Activated gamma-delta T cell treated with Interleukin-2 at 50 U/mL for 16 hours (primary cell): ENCODE measurements around the gene SPRY4.
A peak's percentile ranks its signal among the peaks of the same experiment; 100 is the strongest.
"Not testable (repeated sequence)": the region's sequence is repeated elsewhere in the genome, so short reads cannot be mapped to it uniquely, and the experiment has no call there.

Experiments
- DNase-seq: peaks from one replicate; pipeline ENCODE4 v3.0.0-alpha.2; 2020

The SPRY4 gene, protein sequence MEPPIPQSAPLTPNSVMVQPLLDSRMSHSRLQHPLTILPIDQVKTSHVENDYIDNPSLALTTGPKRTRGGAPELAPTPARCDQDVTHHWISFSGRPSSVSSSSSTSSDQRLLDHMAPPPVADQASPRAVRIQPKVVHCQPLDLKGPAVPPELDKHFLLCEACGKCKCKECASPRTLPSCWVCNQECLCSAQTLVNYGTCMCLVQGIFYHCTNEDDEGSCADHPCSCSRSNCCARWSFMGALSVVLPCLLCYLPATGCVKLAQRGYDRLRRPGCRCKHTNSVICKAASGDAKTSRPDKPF

DNA sequence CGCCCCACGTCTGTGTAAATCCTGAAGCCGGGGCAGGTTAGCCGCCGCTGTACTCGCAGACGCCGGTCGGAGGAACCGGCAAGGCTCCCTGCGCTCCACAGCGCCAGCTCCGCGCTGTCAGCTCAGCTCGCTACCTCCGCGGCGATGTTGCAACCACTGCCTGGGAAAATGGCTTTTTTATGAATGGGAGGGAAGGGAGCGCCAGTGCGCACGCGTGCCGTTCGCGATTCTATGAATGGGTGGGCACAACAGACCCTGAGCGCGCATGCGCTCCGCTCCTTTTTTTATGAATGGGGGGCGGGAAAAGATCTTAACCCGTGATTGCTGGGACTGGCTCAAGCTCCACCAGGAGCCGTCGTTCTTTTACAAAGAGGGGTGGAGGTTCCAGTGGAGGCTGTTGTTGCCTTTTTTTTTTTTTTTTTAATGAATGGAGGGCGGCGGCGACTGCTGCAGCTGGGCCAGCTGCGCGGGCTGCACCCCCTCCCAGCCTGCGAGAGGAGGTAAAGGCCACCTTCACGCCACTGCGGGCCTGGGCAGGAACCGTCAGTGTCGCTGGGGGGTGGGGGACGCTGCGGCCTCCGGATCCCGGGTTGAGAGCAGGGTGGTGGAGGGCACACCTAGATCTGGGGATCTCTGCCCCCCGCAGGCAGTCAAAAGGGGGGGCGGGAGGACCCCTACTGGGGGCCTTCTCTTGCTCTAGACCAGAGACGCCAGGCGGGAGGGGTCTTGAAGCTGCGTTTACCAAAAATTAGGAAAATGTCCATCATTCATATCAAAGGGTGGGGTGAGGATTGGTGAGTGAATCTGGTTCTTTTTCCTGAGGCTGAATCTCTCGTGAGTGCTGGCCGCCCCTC lies at the start of gene SPRY4:
SPRY4 (minus strand) TSS at position 151 of the 854 bp plus-strand sequence. CDS start 9,913 bp downstream, outside the sequence.
- DNase-seq = peak; percentile 76

DNA sequence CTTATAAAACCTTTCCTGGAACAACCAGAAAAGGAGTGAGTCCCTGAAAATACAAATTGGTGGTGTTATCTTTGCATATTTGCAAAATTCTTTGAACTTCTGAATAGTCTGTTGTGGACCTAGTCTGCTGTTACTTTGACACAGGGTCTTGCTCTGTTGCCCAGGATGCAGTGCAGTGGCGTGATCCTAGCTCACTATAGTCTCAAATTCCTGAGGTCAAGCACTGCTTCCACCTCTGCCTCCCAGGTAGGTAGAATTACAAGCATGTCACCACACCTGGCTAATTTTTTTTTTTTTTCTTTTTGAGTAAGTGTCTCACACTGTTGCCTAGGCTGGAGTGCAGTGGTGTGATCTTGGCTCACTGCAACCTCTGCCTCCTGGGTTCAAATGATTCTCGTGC lies 43.7 kb upstream of the SPRY4 start:
- no peak for DNase-seq

GRCh38 chr5:142366007-142366406 lies 41.2 kb upstream of the SPRY4 start:
- DNase-seq = no peak

GRCh38 chr5:142364251-142365145 lies 39.7 kb upstream of the SPRY4 start:
- no peak for DNase-seq

GRCh38 chr5:142363619-142363963 lies 38.8 kb upstream of the SPRY4 start:
- no peak for DNase-seq

DNA sequence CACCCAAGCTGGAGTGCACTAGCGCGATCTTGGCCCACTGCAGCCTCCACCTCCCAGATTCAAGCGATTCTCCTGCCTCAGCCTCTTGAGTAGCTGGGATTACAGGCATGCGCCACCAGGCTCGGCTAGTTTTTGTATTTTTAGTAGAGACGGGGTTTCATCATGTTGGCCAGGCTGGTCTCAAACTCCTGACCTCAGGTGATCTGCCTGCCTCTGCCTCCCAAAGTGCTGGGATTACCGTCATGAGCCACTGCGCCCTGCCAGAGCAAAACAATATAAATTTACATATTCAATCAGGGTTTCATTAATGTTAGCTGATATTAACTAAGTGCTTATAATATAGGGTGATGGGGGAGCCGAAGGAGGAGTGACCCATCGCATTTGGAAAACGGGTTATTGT lies 37.4 kb upstream of the SPRY4 start:
- DNase-seq = not testable (repeated sequence)

GRCh38 chr5:142360607-142361120 lies 35.8 kb upstream of the SPRY4 start:
- DNase-seq = no peak

DNA sequence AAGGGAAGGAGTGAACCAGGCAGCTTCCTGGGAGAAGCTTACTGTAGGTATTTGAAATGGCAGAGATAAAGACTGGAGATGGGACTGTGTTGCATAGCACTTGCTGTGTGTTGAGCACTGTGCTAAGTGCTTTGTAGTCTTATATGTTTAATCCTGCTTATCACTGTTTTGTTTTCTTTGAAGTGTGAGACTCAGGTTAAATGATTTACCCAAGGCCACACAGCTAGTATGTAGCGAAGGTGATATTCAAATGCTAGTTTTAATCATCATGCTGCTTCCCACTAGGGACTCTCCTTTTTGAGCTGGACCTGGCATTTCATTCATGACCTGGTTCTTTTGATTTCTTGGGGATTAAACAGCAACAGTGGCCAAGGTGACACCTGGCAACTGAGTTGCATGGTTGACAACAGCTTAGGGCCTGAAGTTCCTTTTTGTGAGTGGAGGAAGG lies 35.3 kb upstream of the SPRY4 start:
- DNase-seq = no peak

GRCh38 chr5:142358648-142359047 lies 33.8 kb upstream of the SPRY4 start:
- DNase-seq = no peak

- no peak for DNase-seq
These were observed 33.3 kb upstream of the SPRY4 start for GRCh38 chr5:142358121-142358520.

GRCh38 chr5:142357469-142358090 lies 32.8 kb upstream of the SPRY4 start:
- no peak for DNase-seq

- peak; percentile 86 for DNase-seq
These were observed 32.1 kb upstream of the SPRY4 start for GRCh38 chr5:142356716-142357468.

DNA sequence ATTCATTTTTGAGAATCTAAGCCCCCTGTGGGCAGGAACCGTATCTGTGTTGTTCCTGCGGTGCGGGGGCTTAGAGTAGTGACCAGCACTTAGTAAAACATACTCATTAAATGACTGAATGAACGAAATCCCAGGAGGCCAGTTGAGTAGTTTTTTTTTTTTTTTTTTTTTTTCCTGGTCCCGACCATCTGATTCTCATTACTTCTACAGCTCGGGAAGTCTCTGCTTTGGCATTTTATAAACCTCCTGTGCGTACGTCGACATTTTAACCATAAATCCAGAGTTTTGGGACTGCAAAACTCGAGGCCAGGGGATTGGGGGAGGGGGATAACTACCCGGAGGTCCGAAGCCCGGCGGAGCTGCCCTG lies 31.5 kb upstream of the SPRY4 start:
- DNase-seq = no peak

DNA sequence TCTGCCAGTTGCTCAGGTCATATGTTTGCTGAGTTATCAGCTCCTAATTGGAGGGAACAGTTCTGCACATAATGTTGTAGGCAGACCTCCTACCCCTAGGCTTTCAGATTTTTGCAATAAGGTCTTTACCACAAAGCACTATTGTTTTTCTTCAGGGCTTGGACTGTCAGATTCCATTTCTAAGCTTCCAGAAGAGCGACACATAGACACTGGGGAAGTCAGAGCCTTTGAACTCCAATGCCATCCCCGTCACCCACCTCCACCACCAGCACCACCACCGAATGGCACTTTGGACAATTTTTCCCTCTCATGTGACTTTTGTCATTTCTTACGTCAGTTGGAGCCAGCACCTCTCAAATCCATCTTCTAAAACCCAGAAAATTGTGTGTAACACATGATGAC lies 28.3 kb upstream of the SPRY4 start:
- no peak for DNase-seq

DNA sequence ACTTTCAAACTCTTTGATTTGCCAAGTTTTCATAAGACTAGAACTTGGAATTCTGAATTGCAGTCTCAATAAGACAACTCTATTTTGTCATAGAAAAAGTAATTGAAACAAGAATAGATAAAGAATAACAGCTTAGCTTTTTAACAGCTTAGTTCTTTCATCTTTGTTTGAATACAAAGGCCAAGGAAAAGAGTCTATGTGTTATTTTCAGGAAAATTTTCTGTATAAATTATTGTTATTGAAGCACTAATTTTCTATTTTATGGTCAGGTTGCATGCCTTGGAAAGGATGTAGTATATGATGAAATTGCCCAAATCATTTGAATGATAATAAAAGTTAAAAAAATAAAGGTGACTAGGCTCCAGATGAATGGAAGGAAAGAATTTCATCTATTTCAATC lies 25.2 kb upstream of the SPRY4 start:
- no peak for DNase-seq

GRCh38 chr5:142346706-142347105 lies 21.9 kb upstream of the SPRY4 start:
- DNase-seq = no peak

DNA sequence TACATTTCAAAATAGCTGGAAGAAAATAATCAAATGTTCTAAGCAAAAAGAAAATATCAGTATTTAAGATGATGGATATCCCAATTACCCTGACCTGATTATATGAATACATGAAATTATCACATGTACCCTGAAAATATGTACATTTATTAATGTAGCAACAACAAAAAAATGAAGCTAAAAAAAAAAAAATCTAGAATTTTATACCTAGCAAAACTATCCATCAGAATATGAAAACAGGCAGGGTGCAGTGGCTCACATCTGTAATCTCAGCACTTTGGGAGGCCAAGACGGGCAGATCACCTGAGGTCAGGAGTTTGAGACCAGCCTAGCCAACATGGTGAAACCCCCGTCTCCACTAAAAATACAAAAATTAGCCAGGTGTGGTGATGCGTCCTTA lies 20.1 kb upstream of the SPRY4 start:
- DNase-seq = not testable (repeated sequence)

GRCh38 chr5:142343531-142343930 lies 18.7 kb upstream of the SPRY4 start:
- no peak for DNase-seq

GRCh38 chr5:142342128-142342981 lies 17.5 kb upstream of the SPRY4 start:
- no peak for DNase-seq

DNA sequence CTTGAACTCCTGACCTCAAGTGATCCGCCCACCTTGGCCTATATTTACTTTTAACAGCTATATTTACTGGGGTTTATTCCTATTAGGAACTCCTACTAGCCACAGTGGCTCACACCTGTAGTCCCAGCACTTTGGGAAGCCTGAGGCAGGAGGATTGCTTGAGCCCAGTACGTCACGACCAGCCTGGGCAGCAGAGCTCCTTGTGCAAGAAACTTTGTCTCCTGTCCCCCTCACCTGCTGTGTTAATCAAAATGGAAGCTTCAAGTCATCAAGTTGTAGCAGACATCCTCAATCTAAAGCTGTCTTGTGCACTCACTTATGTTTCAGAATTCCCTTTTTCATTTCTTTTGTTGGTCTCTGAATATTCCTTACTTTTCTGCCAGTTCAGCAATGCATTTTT lies 15.0 kb upstream of the SPRY4 start:
- DNase-seq = no peak

- DNase-seq = no peak
These were observed 9.7 kb upstream of the SPRY4 start for GRCh38 chr5:142334538-142334937.
